Stimulated activated CD4-positive, alpha-beta T cell treated with anti-CD3 and anti-CD28 coated beads, Interleukin-12 subunit alpha, Interleukin-12 subunit beta, amount 100 ng/mL, for 4 hours (primary cell): Measurements from ENCODE around the gene DZANK1.
"Not testable (repeated sequence)": the region's sequence is repeated elsewhere in the genome, so short reads cannot be mapped to it uniquely, and the experiment has no call there.

Experiments
- DNase-seq: peaks from one replicate; pipeline ENCODE4 v3.0.0-alpha.2; 2020

Gene DZANK1

GRCh38 chr20:18364768-18365167 is 102.1 kb downstream of the DZANK1 start:
- no peak for DNase-seq

DNA sequence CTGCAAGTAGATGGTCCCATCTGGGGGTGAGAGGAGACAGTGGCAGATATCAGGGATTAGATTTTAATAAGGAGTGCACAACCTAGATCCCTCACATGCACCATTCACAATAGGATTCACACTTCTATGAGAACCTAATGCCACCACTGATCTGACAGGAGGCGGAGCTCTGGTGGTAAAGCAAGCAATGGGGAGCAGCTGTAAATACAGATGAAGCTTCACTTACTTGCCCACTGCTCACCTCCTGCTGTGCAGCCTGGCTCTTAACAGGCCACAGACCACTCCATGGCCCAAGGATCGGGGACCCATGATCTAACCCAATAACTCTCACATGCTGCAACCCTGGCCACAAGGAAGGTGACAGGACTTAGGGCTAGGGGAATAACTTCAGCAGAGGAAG is 103.1 kb downstream of the DZANK1 start:
- DNase-seq = no peak

GRCh38 chr20:18362916-18363315 is 103.9 kb downstream of the DZANK1 start:
- DNase-seq = no peak

DNA sequence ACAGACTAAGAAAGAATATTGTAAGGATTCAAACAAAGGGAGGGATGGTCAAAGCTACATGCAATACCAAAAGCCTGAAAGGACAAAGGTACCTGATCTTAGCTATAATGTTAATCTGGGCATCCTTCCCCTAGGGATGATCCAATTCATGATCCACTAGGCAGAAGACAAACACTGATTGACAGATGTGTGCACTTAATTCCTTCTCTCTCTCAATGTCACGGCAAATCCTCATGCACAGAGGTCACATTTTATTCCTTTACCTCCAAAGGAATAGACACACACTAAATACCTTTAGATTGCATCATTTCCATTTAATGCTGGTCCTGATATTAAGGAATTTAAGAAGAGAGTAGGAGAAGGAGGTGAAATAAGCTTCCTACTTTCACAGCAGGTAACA is 105.2 kb downstream of the DZANK1 start:
- DNase-seq = no peak

- DNase-seq = no peak
Observed at GRCh38 chr20:18360635-18361034, 106.2 kb downstream of the DZANK1 start.

DNA sequence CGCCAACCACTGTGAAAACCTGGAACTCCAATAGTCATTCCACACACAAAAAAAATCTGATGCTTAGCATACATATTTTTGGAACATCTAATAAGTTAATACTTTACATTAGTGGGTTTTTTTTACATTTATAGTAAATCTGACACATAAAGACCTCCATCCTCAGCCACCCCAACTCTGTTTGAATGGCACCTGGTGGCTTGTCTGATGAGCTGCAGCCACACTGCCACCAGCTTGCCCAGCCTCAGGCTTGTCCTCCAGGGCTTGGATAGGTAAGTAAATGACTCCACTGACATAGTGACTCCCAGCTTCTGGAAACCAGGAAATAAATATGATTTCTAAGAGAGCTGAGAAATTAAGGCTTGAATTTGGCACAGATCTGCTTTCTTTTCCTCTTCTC is 107.0 kb downstream of the DZANK1 start:
- no peak for DNase-seq

DNA sequence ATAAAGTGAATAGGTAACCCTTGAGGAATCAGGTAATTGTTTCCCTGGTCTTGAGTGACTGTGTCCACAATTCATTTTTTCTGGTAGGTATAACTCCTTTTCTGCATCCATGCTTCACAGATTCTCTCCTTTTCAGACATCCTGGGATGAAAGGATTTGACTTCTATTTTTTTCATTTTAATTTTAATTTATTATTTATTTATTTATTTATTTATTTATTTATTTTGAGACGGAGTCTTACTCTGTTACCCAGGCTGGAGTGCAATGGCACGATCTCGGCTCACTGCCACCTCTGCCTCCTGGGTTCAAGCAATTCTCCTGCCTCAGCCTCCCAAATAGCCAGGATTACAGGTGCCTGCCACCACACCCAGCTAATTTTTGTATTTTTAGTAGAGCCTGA is 117.1 kb downstream of the DZANK1 start:
- not testable (repeated sequence) for DNase-seq
